GM11168 (cell line): ENCODE measurements around the gene PEX5L.

ENCODE experiments used
- in situ Hi-C: fragments of 300-500 bp; cut with MboI; formaldehyde crosslinking; loops from one replicate; pipeline ENCODE4 v1.12.0; 2022; ENCODE audit warnings: low sequenced_read_pairs; ENCODE audit not compliant: unreplicated experiment

PEX5L gene

GRCh38 chr3:179958759-179959158, 78.0 kb downstream of the PEX5L start:
- in situ Hi-C loops, result no loop called here

GRCh38 chr3:179958143-179958542, 78.6 kb downstream of the PEX5L start:
- in situ Hi-C loops, result no loop called here

DNA sequence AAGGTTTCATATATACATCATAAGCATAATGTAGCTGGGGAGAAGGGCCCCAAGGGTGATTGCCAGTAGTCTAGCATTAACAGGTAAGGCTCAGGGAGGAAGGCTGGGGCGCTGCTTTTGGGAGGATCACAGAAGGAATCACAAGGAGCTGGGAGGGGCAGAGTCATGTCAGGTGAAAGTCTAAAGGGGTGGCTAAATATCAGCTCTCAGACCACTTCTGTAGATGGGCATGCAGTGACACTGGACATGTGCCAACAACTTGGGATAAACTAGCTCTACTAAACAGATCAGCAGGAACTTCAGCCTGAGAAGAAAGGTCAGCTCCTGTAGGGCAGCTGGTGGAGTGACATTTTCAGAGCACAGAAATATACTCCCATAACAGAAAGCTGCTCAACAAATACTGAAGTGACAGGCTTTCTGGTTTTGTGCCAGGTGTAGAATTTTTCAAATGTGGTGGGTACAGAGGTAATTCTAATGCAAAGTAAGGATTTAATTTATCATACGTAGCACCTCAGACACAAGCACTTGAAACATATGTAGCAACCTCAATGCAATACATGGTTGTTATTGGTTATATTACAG, 79.4 kb downstream of the PEX5L start:
- in situ Hi-C loops, result no loop called here

DNA sequence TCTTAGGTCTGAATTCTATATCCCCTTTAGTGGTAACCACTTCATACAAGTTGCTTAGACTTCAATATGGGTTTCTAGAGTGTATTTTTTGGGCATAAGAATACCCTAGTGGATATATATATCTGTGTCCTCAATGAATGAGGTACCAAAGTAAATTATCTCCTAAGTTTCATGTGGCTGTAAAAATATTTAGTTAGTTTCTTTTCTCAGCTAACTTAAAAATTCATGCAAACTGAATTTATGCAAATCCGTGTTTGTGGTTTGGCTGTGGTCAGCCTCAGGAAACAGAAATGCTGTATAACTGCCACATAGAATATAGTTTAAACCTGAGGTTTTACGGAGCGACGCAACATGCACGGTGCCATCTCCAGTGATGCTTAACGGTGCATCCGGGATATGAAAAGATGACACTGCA, 80.3 kb downstream of the PEX5L start:
- in situ Hi-C loops, result no loop called here

- in situ Hi-C loops, result no loop called here
Observed at GRCh38 chr3:179955809-179956208, 80.9 kb downstream of the PEX5L start.

DNA sequence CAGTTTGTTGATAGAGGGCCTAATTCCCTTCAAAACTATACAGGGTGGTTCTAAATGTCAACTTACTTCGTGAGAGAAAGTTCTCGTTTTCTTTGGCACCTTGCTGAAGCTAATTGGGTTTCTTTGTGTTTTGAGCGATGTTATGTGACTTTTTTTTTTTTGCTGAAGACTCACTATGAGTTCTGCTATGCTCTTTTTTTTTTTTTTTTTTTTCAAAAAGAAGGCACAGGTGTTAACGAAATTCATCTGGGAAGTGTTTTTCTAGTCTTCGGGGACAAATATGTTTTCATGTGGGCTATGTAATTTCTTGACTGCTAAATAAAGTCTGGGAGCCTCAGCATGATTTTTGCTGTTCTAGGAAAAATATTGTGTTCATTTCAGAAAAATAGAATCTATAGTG, 81.5 kb downstream of the PEX5L start:
- in situ Hi-C loops, result no loop called here

- in situ Hi-C loops, result no loop called here
Observed at GRCh38 chr3:179953993-179954870, 82.5 kb downstream of the PEX5L start.

GRCh38 chr3:179950840-179951239, 85.9 kb downstream of the PEX5L start:
- in situ Hi-C loops, result no loop called here

GRCh38 chr3:179949869-179950268, 86.9 kb downstream of the PEX5L start:
- in situ Hi-C loops, result no loop called here

- in situ Hi-C loops, result no loop called here
Observed at GRCh38 chr3:179949412-179949811, 87.3 kb downstream of the PEX5L start.

GRCh38 chr3:179948740-179949139, 88.0 kb downstream of the PEX5L start:
- in situ Hi-C loops, result no loop called here

GRCh38 chr3:179945569-179945968, 91.2 kb downstream of the PEX5L start:
- in situ Hi-C loops, result no loop called here

- in situ Hi-C loops, result no loop called here
Observed at GRCh38 chr3:179943117-179943880, 93.4 kb downstream of the PEX5L start.

- in situ Hi-C loops, result no loop called here
Observed at GRCh38 chr3:179942553-179943075, 94.1 kb downstream of the PEX5L start.

- in situ Hi-C loops, result no loop called here
Observed at GRCh38 chr3:179935710-179936109, 101.0 kb downstream of the PEX5L start.

- in situ Hi-C loops, result no loop called here
Observed at GRCh38 chr3:179933914-179934313, 102.8 kb downstream of the PEX5L start.

DNA sequence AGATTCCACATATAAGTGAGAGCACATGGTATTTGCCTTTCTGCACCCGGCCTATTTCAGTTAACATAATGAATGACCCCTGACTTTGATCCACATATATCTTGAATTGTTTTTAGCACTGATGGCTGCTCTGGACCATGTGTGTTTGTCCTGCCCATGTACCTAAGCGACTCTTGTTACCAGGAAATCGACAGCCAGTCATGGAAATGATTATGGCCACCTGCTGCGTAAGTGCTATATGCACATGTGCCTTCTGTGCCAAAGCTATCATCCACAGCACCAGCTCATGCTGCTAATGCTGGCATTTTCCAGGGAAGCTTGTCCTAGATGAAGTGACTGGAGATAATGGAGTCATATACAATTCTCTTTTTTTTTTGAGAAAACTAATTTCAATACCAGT, 103.7 kb downstream of the PEX5L start:
- in situ Hi-C loops, result no loop called here

DNA sequence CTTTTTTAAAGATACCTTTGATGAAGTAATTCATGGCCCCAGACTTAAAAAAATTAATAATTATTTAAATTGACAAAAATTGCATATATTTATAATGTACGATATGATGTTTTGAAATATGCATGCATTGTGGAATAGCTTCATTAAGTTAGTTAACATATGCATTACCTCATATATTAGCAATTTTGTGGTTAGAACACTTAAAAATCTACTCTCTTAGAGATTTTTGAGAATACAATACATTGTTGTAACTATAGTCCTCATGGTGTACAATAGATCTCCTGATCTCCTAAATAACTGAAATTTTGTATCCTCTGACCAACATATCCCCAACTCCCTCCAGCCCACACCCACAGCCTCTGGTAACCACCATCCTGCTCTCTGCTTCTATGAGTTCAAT, 104.1 kb downstream of the PEX5L start:
- in situ Hi-C loops, result no loop called here

DNA sequence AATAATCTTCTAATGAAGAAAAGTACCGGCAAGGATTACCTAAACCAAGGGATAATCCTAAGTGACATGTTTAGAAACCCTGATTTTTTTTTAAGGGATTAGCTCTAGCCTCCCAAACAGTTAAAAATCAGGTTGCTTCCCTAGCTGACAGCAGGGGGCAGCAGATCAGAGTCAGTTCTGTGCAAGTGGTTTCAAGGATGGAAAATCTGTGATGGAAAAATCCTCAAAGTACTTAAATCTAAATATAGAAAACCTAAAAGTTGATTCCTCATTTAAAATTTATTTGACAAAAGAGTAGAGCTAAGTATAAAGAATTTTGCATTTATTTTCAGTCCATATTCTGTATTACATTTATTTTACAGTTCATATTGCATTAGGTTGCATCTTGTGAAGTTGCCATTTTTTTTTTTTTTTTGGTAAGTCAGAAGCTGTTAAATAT, 107.6 kb downstream of the PEX5L start:
- in situ Hi-C loops, result loop anchor here (10.0 kb wide), 2 partner anchors 146 to 666 kb away; no protein-coding TSS in a partner anchor

- in situ Hi-C loops, result loop anchor here (10.0 kb wide), 2 partner anchors 148 to 668 kb away; no protein-coding TSS in a partner anchor
Observed at GRCh38 chr3:179927191-179927590, 109.5 kb downstream of the PEX5L start.

GRCh38 chr3:179921951-179922350, 114.8 kb downstream of the PEX5L start:
- in situ Hi-C loops, result loop anchor here (10.0 kb wide), 2 partner anchors 153 to 673 kb away; no protein-coding TSS in a partner anchor
